Measurements from ENCODE around the gene CALHM3.

CALHM3 gene

DNA sequence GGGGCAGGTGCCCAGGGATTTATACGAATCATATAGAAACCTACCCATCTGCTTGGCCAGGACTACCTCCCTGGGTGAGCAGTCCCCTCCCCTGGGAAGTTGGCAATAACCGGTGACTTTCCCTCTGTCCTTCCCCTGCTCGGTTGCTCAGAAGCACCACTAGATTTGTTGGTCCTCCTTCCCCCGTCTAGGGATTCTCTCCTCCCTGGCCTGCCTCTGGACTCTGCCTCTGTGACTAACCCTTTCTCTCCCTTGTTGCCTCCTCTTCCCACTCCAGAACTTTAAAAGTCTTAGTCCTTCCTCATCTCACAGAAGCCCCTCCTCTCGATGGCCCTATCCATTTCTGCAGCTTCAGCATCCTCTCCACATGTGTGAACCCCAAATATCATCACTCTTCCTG is 9.8 kb downstream of the CALHM3 start:
- Mint-ChIP-seq H3K9me3 (no peaks in the 10 kb centered on the region), H3K27ac (no peak overlapping the region), H3K4me1 (peaks cover 51% of the 10 kb centered on the region), H3K4me3 (no peak overlapping the region), H3K36me3 (peaks cover 5% of the 10 kb centered on the region)
- ATAC-seq (no peak), DNase-seq (ENCODE audit: low spot score in 2 of 2) (no peak)

DNA sequence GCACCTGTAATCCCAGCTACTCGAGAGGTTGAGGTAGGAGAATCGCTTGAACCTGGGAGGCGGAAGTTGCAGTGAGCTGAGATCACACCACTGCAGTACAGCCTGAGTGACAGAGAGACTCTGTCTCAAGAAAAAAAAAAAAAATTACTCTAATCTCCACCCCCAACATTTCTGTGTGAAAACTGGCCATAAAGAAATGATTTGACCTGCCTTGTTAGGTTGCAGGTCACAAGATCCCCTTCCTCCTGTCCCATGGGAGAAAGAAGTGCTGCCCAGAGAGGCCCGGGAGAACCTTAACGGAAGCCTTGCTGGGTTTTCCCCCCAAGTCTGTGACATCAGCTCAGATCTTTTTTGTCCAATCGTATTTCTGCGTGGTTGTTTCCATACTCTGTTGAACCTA is 11.6 kb downstream of the CALHM3 start:
- no peak for ATAC-seq
- DNase-seq (ENCODE audit: low spot score in 2 of 2), result no peak
- H3K9me3 Mint-ChIP-seq, result no peaks in the 10 kb centered on the region
- H3K27ac Mint-ChIP-seq, result peak overlapping the region; percentile 10
- no peak overlapping the region for H3K4me3 Mint-ChIP-seq
- peaks cover 5% of the 10 kb centered on the region for H3K36me3 Mint-ChIP-seq
- H3K4me1 Mint-ChIP-seq, result peaks cover 44% of the 10 kb centered on the region

DNA sequence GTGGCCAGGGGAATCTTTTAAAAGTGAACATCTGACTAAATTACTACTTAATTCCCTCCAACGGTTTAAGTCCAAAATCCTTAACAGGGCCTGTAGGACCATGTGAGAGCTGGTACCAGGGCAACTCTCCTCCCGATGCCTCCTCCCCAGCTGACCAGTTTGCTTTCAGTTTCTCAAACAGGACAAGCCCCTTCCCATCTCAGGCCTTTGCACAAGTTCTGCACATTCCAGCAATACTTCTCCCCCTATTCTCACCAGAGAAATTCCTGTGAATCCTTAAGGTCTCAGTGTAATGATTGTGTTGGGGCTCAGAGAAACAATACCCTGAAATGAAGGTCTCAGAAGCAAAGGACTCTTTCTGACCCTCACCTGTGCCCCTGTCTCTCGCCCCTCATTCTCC is 12.3 kb downstream of the CALHM3 start:
- H3K27ac Mint-ChIP-seq, result peak overlapping the region; percentile 10
- H3K4me3 Mint-ChIP-seq, result no peak overlapping the region
- peaks cover 37% of the 10 kb centered on the region for H3K4me1 Mint-ChIP-seq
- H3K9me3 Mint-ChIP-seq, result no peaks in the 10 kb centered on the region
- peaks cover 5% of the 10 kb centered on the region for H3K36me3 Mint-ChIP-seq
- DNase-seq (ENCODE audit: low spot score in 2 of 2), result no peak
- no peak for ATAC-seq

GRCh38 chr10:103465411-103466179 is 13.4 kb downstream of the CALHM3 start:
- DNase-seq (ENCODE audit: low spot score in 2 of 2) (no peak), ATAC-seq (no peak)
- Mint-ChIP-seq H3K4me3 (no peak overlapping the region), H3K9me3 (no peaks in the 10 kb centered on the region), H3K4me1 (peaks cover 27% of the 10 kb centered on the region), H3K36me3 (no peaks in the 10 kb centered on the region), H3K27ac (no peak overlapping the region)

- Mint-ChIP-seq H3K4me1 (peaks cover 29% of the 10 kb centered on the region), H3K4me3 (no peak overlapping the region), H3K9me3 (no peaks in the 10 kb centered on the region), H3K27ac (no peak overlapping the region), H3K36me3 (no peaks in the 10 kb centered on the region)
- DNase-seq (ENCODE audit: low spot score in 2 of 2), result no peak
- ATAC-seq, result no peak
Observed at GRCh38 chr10:103463499-103463898, 15.5 kb downstream of the CALHM3 start.

- DNase-seq (ENCODE audit: low spot score in 2 of 2) (no peak), ATAC-seq (peak; percentile 6)
- H3K4me1 Mint-ChIP-seq, result peaks cover 15% of the 10 kb centered on the region
- H3K4me3 Mint-ChIP-seq, result no peak overlapping the region
- peak overlapping the region; percentile 60 for H3K27ac Mint-ChIP-seq
- no peaks in the 10 kb centered on the region for H3K9me3 Mint-ChIP-seq
- no peaks in the 10 kb centered on the region for H3K36me3 Mint-ChIP-seq
Observed at GRCh38 chr10:103459615-103460014, 19.4 kb downstream of the CALHM3 start.

GRCh38 chr10:103458720-103459119 is 20.3 kb downstream of the CALHM3 start, which contains the start of gene CALHM1:
CALHM1 (minus strand) TSS chr10:103458900; CDS start chr10:103458751, 149 bp downstream.
- Mint-ChIP-seq H3K4me3 (no peak within 1 kb of the TSS), H3K9me3 (no peaks in the 10 kb centered on the region), H3K4me1 (peaks cover 18% of the 10 kb centered on the region), H3K27ac (peak within 1 kb of the TSS; percentile 60), H3K36me3 (no peaks in the 10 kb centered on the region)
- ATAC-seq (peak; percentile 73), DNase-seq (ENCODE audit: low spot score in 2 of 2) (no peak)

DNA sequence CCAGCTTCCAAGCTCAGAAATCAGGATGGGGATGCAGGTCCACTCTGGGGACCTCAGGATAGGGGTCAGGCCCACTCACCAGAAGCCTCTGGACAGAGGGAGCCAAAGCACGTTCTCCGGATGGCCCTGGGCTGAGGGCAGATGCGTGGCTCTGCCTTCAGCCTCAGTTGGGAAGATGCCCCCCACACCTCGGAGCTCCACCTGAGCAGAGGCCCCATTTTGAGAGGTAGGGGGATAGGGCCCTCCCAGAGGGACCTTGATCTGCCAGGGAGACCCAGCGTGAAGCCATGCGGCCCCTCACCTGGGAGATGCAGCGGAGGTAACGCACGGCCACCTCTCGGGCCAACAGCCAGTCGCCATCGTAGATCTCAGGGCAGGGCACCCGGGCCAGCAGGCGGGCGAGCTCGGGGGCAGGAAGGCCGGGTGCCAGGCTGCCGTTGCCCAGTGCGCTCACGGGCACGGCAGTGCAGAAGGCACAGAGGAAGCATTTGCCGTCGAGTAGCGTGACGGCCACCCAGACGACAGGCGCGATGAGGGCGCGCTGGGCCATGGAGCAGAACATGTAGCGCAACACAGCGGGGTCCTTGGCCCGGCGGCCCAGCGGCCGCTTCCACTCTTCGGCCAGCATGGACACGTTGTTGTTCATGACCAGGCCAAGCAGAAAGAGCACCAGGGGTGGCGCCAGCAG is 21.0 kb downstream of the CALHM3 start:
- Mint-ChIP-seq H3K27ac (no peak overlapping the region), H3K4me3 (no peak overlapping the region), H3K9me3 (no peaks in the 10 kb centered on the region), H3K36me3 (no peaks in the 10 kb centered on the region), H3K4me1 (peaks cover 24% of the 10 kb centered on the region)
- no peak for DNase-seq (ENCODE audit: low spot score in 2 of 2)
- ATAC-seq, result no peak

GRCh38 chr10:103457176-103457712 is 21.8 kb downstream of the CALHM3 start:
- Mint-ChIP-seq H3K4me3 (no peak overlapping the region), H3K27ac (peak overlapping the region; percentile 88), H3K4me1 (peaks cover 32% of the 10 kb centered on the region), H3K9me3 (no peaks in the 10 kb centered on the region), H3K36me3 (no peaks in the 10 kb centered on the region)
- no peak for ATAC-seq
- no peak for DNase-seq (ENCODE audit: low spot score in 2 of 2)

DNA sequence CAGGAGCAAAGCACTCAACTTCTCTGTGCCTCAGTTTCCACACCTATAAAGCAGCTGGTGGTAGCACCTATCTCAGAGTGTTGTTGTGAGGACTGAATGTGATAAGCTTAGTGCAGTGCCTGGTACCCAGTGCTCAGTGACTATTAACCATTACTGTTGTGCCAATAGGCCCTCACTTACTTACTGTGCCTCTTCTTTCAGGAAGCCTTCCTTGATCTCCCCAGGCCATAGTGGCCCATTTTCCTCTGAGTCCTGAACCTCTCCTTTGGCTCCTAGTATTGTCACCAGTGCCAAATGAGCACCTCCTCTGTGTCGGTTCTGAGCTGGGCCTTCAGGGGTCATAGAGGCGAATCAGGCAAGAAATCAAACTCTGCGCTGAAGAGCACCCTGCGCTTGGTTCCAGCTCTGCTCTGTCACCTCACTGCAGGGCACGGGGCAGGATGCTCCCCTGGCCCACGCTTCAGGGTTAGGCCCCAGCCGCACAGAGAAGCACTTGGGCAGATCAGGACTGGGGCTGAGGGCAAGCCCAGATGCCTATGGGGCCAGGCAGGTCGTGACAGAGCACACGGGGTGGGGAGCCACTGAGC is 22.9 kb downstream of the CALHM3 start:
- H3K27ac Mint-ChIP-seq, result no peak overlapping the region
- peaks cover under 1% of the 10 kb centered on the region for H3K36me3 Mint-ChIP-seq
- ATAC-seq, result no peak
- H3K4me3 Mint-ChIP-seq, result no peak overlapping the region
- H3K9me3 Mint-ChIP-seq, result no peaks in the 10 kb centered on the region
- peaks cover 41% of the 10 kb centered on the region for H3K4me1 Mint-ChIP-seq
- DNase-seq (ENCODE audit: low spot score in 2 of 2), result no peak

GRCh38 chr10:103455235-103455634 is 23.8 kb downstream of the CALHM3 start:
- no peak overlapping the region for H3K27ac Mint-ChIP-seq
- no peak for ATAC-seq
- H3K4me1 Mint-ChIP-seq, result peaks cover 49% of the 10 kb centered on the region
- no peak for DNase-seq (ENCODE audit: low spot score in 2 of 2)
- peaks cover 8% of the 10 kb centered on the region for H3K36me3 Mint-ChIP-seq
- no peaks in the 10 kb centered on the region for H3K9me3 Mint-ChIP-seq
- no peak overlapping the region for H3K4me3 Mint-ChIP-seq

- DNase-seq (ENCODE audit: low spot score in 2 of 2) (no peak), ATAC-seq (no peak)
- H3K27ac Mint-ChIP-seq, result peak overlapping the region; percentile 94
- peak overlapping the region; percentile 93 for H3K4me3 Mint-ChIP-seq
- peaks cover 49% of the 10 kb centered on the region for H3K4me1 Mint-ChIP-seq
- no peaks in the 10 kb centered on the region for H3K9me3 Mint-ChIP-seq
- peaks cover 18% of the 10 kb centered on the region for H3K36me3 Mint-ChIP-seq
Observed at GRCh38 chr10:103454026-103454425, 25.0 kb downstream of the CALHM3 start.

GRCh38 chr10:103452506-103453230 is 26.4 kb downstream of the CALHM3 start:
- Mint-ChIP-seq H3K4me3 (peak overlapping the region; percentile 93), H3K4me1 (peaks cover 61% of the 10 kb centered on the region), H3K36me3 (peaks cover 32% of the 10 kb centered on the region), H3K9me3 (no peaks in the 10 kb centered on the region), H3K27ac (peak overlapping the region; percentile 94)
- ATAC-seq, result no peak
- DNase-seq (ENCODE audit: low spot score in 2 of 2), result no peak

DNA sequence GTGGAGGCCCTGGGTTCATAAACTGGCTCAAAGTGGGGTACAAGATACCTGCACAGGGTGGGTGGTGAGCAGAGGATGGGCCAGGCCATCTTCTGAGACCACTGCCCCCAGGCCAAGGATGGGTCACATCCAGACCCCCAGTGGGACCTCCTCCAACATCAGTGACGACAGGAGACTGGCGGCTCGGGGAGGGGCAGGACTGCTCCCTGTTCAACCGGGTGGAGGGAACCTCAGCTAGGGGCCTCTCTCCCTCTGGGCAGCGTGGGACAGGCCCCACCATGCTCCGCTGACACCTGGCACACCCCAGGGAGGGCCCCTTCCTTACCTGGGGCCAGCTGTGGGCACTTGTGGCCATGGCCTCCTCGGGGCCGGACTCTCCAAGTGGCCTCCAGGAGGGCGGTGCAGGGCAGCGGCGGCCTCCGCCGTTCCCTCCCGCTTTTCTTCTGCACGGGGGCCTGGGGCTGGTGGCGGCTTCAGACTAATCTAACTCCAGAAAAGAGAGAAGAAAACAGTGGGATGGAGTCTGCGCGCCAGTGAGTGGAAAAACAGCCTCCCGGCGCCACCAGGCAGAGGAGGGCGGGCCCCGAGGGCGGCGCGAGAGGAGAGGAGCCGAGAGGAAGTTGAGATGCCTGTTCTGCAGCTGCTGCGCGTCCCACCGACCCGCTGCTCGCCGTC is 27.1 kb downstream of the CALHM3 start, which contains the start of gene CALHM2:
CALHM2 (minus strand) TSS at position 540 of the 675 bp plus-strand sequence. CDS start 2,429 bp downstream, outside the sequence.
- ATAC-seq (peak; percentile 81), DNase-seq (ENCODE audit: low spot score in 2 of 2) (peak; percentile 46 to 78)
- peak within 1 kb of the TSS; percentile 93 for H3K4me3 Mint-ChIP-seq
- H3K36me3 Mint-ChIP-seq, result peaks cover 39% of the 10 kb centered on the region
- H3K27ac Mint-ChIP-seq, result peak within 1 kb of the TSS; percentile 94
- no peaks in the 10 kb centered on the region for H3K9me3 Mint-ChIP-seq
- H3K4me1 Mint-ChIP-seq, result peaks cover 68% of the 10 kb centered on the region
